H9 (cell line): ENCODE measurements around the gene PUDP. TPM values are rescaled to one million over a fixed set of nuclear protein-coding genes. Genes with fewer than 3 reads are reported as not detected.

Source experiments
- DNase-seq: peaks from one replicate; pipeline ENCODE4 v3.0.0-alpha.2; 2017
- H2AFZ ChIP-seq: one replicate; pipeline ENCODE4 v1.6.1; 2013; ENCODE audit warnings: mild to moderate bottlenecking, low read length, control low read depth, moderate library complexity
- H2AK5ac ChIP-seq: 2 replicates; pipeline ENCODE4 v1.6.1; 2013; ENCODE audit warnings: low read length, control low read depth, mixed read lengths; ENCODE audit not compliant: insufficient read length
- H2BK120ac ChIP-seq: one replicate; pipeline ENCODE4 v1.6.1; 2013; ENCODE audit warnings: low read depth, mild to moderate bottlenecking, low read length, control low read depth, inconsistent platforms; ENCODE audit not compliant: poor library complexity, severe bottlenecking
- H2BK12ac ChIP-seq: 2 replicates; pipeline ENCODE4 v1.6.1; 2013; ENCODE audit warnings: low read length, control low read depth, mixed read lengths, low read depth; ENCODE audit not compliant: insufficient read length
- H2BK15ac ChIP-seq: 2 replicates; pipeline ENCODE4 v1.6.1; 2013; ENCODE audit warnings: low read depth, low read length, control low read depth
- H2BK20ac ChIP-seq: one replicate; pipeline ENCODE4 v1.6.1; 2013; ENCODE audit warnings: low read depth, mild to moderate bottlenecking, low read length, control low read depth, inconsistent platforms; ENCODE audit not compliant: poor library complexity, severe bottlenecking
- H2BK5ac ChIP-seq: 2 replicates; pipeline ENCODE4 v1.6.1; 2013; ENCODE audit warnings: low read length, control low read depth, mixed read lengths; ENCODE audit not compliant: insufficient read length
- H3K14ac ChIP-seq: 2 replicates; pipeline ENCODE4 v1.6.1; 2013; ENCODE audit warnings: low read length, control low read depth; ENCODE audit not compliant: insufficient read depth
- H3K18ac ChIP-seq: 2 replicates; pipeline ENCODE4 v1.6.1; 2013; ENCODE audit warnings: low read depth, mild to moderate bottlenecking, mixed read lengths, low read length, control low read depth; ENCODE audit not compliant: insufficient read length
- H3K23ac ChIP-seq: 2 replicates; pipeline ENCODE4 v1.6.1; 2013; ENCODE audit warnings: low read length, control low read depth, mixed read lengths, low read depth; ENCODE audit not compliant: insufficient read length
- H3K23me2 ChIP-seq: 2 replicates; pipeline ENCODE4 v1.6.1; 2013; ENCODE audit warnings: low read depth, mild to moderate bottlenecking, mixed read lengths, low read length, control low read depth; ENCODE audit not compliant: insufficient read length, poor library complexity, severe bottlenecking
- H3K27ac ChIP-seq: 2 replicates; pipeline ENCODE4 v1.5.1; 2013; ENCODE audit warnings: low read length, control low read depth, mixed read lengths, low read depth; ENCODE audit not compliant: insufficient read length
- H3K27me3 ChIP-seq: 2 replicates; pipeline ENCODE4 v1.6.1; 2013; ENCODE audit warnings: low read length, control low read depth, inconsistent platforms; ENCODE audit not compliant: insufficient read depth
- H3K4ac ChIP-seq: 2 replicates; pipeline ENCODE4 v1.6.1; 2013; ENCODE audit warnings: low read depth, mild to moderate bottlenecking, control low read depth, inconsistent platforms, low read length, moderate library complexity
- H3K4me1 ChIP-seq: 2 replicates; pipeline ENCODE4 v1.6.1; 2013; ENCODE audit warnings: low read length, control low read depth, inconsistent platforms; ENCODE audit not compliant: insufficient read depth
- H3K4me2 ChIP-seq: 2 replicates; pipeline ENCODE4 v1.6.1; 2013; ENCODE audit warnings: low read length, control low read depth, mixed read lengths; ENCODE audit not compliant: insufficient read length, insufficient read depth
- H3K56ac ChIP-seq: 2 replicates; pipeline ENCODE4 v1.6.1; 2013; ENCODE audit warnings: low read depth, mild to moderate bottlenecking, mixed read lengths, low read length, control low read depth; ENCODE audit not compliant: insufficient read length
- H3K79me1 ChIP-seq: 2 replicates; pipeline ENCODE4 v1.6.1; 2013; ENCODE audit warnings: low read depth, mild to moderate bottlenecking, moderate library complexity, low read length, control low read depth, inconsistent platforms; ENCODE audit not compliant: insufficient read depth, poor library complexity, severe bottlenecking
- H3K79me2 ChIP-seq: 2 replicates; pipeline ENCODE4 v1.6.1; 2013; ENCODE audit warnings: low read length, control low read depth, inconsistent platforms; ENCODE audit not compliant: insufficient read depth
- H3K9ac ChIP-seq: 2 replicates; pipeline ENCODE4 v1.6.1; 2013; ENCODE audit warnings: low read length, control low read depth, mixed read lengths; ENCODE audit not compliant: insufficient read length; ENCODE audit errors: extremely low read depth
- H3K9me3 ChIP-seq: one replicate; pipeline ENCODE4 v1.6.1; 2013; ENCODE audit warnings: low read depth, low read length, inconsistent platforms; ENCODE audit not compliant: control insufficient read depth
- H3T11ph ChIP-seq: one replicate; pipeline ENCODE4 v1.6.1; 2013; ENCODE audit warnings: mild to moderate bottlenecking, low read length, control low read depth, inconsistent platforms
- H4K20me1 ChIP-seq: one replicate; pipeline ENCODE4 v1.6.1; 2013; ENCODE audit not compliant: control insufficient read depth, insufficient read length, insufficient read depth
- H4K5ac ChIP-seq: 2 replicates; pipeline ENCODE4 v1.6.1; 2013; ENCODE audit warnings: low read depth, mild to moderate bottlenecking, mixed read lengths, low read length, control low read depth; ENCODE audit not compliant: insufficient read length
- H4K8ac ChIP-seq: replicated peaks from 2 replicates; pipeline ENCODE4 v1.6.1; 2013; ENCODE audit warnings: low read length, control low read depth, mixed read lengths, low read depth; ENCODE audit not compliant: insufficient read length
- H4K91ac ChIP-seq: 2 replicates; pipeline ENCODE4 v1.6.1; 2013; ENCODE audit warnings: low read depth, mild to moderate bottlenecking, moderate library complexity, mixed read lengths, low read length, control low read depth; ENCODE audit not compliant: insufficient read length
- H3K27ac Mint-ChIP-seq, 3 experiments: 2 replicates in 2 of 3; 3 replicates in 1 of 3; pipeline ENCODE4 v1.8.0; 2020 to 2021; ENCODE audit warnings: mixed read lengths in 3 of 3, mild to moderate bottlenecking in 1 of 3, moderate library complexity in 1 of 3
- H3K27me3 Mint-ChIP-seq: 2 replicates; pipeline ENCODE4 v1.8.0; 2021; ENCODE audit warnings: low read depth, mild to moderate bottlenecking, moderate library complexity, mixed read lengths
- H3K36me3 Mint-ChIP-seq, 3 experiments: 2 replicates in 2 of 3; 3 replicates in 1 of 3; pipeline ENCODE4 v1.8.0; 2020 to 2021; ENCODE audit warnings: low read depth in 3 of 3, mixed read lengths in 3 of 3; ENCODE audit not compliant: insufficient read depth in 1 of 3
- H3K4me1 Mint-ChIP-seq, 2 experiments: 2 replicates each; pipeline ENCODE4 v1.8.0; 2020; ENCODE audit warnings: mixed read lengths in 2 of 2
- H3K4me3 Mint-ChIP-seq, 2 experiments: 2 replicates in 1 of 2; 3 replicates in 1 of 2; pipeline ENCODE4 v1.8.0; 2020 to 2021; ENCODE audit warnings: mild to moderate bottlenecking in 2 of 2, mixed read lengths in 2 of 2, moderate library complexity in 1 of 2
- H3K9me3 Mint-ChIP-seq, 2 experiments: 2 replicates in 1 of 2; 3 replicates in 1 of 2; pipeline ENCODE4 v1.8.0; 2020; ENCODE audit warnings: mild to moderate bottlenecking in 2 of 2, mixed read lengths in 2 of 2, moderate library complexity in 1 of 2
- CTCF ChIP-seq: fragments of 200-600 bp; sonication (generic); conservative IDR thresholded peaks from 3 replicates; pipeline ENCODE4 v1.8.0; 2021; ENCODE audit warnings: antibody characterized with exemption, mild to moderate bottlenecking
- WGBS: extraction: QIAGEN DNeasy Blood & Tissue Kit; methylation state at CpG from one replicate; pipeline ENCODE4 v1.1.7; 2013; ENCODE audit warnings: missing lambda C conversion rate, low lambda C conversion rate, mixed read lengths; ENCODE audit not compliant: insufficient read length; ENCODE audit errors: extremely low coverage; 5-methylcytosine and 5-hydroxymethylcytosine counted together
- total RNA-seq: library from RNA; stranded (reverse); gene quantifications from 2 replicates; pipeline ENCODE4 v1.2.1, GENCODE V29; 2021

Gene PUDP
- total RNA-seq, 1 experiment from 2014 or later, result 46.3 TPM

DNA sequence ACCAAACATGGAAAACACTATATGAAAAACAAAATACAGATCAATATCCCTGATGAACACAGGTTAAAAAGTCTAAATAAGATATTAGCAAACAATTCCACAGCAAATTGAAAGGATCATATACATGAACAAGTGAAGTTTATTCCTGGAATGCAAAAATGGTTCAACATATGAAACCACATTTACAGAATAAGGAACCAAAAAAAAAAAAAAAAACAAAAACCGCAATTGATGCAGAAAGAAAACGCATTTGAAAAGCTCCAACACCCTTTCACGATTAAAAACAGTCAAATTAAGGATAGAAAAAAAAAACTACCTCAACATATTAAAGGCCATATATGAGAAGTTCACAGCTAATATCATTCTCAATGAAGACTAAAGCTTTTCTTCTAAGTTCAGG lies 45.8 kb downstream of the PUDP start:
- Histone ChIP-seq H3K9me3 (no peaks in the 10 kb centered on the region), H3K4me2 (no peak overlapping the region), H2BK20ac (no peak overlapping the region), H3T11ph (no peak overlapping the region), H3K56ac (no peak overlapping the region), H3K14ac (no peak overlapping the region), H3K27ac (no peak overlapping the region), H3K9ac (no peak overlapping the region), H2BK120ac (no peak overlapping the region), H2AK5ac (no peak overlapping the region), H2AFZ (no peak overlapping the region), H3K79me2 (no peaks in the 10 kb centered on the region), H4K91ac (no peak overlapping the region), H3K4ac (no peak overlapping the region), H4K8ac (no peak overlapping the region), H2BK5ac (no peak overlapping the region), H3K23ac (no peak overlapping the region), H2BK12ac (no peak overlapping the region), H3K18ac (no peak overlapping the region), H3K4me1 (peaks cover 3% of the 10 kb centered on the region), H2BK15ac (no peak overlapping the region), H4K5ac (no peak overlapping the region), H4K20me1 (no peaks in the 10 kb centered on the region), H3K79me1 (peaks cover 4% of the 10 kb centered on the region), H3K27me3 (no peaks in the 10 kb centered on the region), H3K23me2 (no peaks in the 10 kb centered on the region)
- H3K27me3 Mint-ChIP-seq, result no peaks in the 10 kb centered on the region
- peaks cover 17 to 21% of the 10 kb centered on the region in 2 experiments for H3K4me1 Mint-ChIP-seq
- no peaks in the 10 kb centered on the region; a peak in 1 of 5 replicates for H3K9me3 Mint-ChIP-seq
- no peak overlapping the region for H3K4me3 Mint-ChIP-seq
- no peak for DNase-seq
- peaks cover 14 to 21% (median 21%) of the 10 kb centered on the region in 3 experiments; a peak in 6 of 7 replicates for H3K36me3 Mint-ChIP-seq
- no peak for TF ChIP-seq CTCF
- WGBS, result no CpG with 5 or more reads among the region's 3 CpGs
- no peak overlapping the region for H3K27ac Mint-ChIP-seq
